Loucy (cell line): ENCODE results near the gene ILK.

Experiments
- H2AFZ ChIP-seq: fragments of 200-600 bp; sonication (generic); 2 replicates; pipeline ENCODE4 v1.6.0; 2016; ENCODE audit warnings: antibody characterized with exemption, mild to moderate bottlenecking, low read length, moderate library complexity
- H3F3A ChIP-seq: fragments of 200-600 bp; 2 replicates; pipeline ENCODE4 v1.6.0; 2016; ENCODE audit warnings: antibody characterized with exemption, low read depth, mild to moderate bottlenecking
- H3K27me3 ChIP-seq: fragments of 200-600 bp; sonication (generic); 2 replicates; pipeline ENCODE4 v1.6.1; 2014; ENCODE audit warnings: low read length, mild to moderate bottlenecking; ENCODE audit not compliant: insufficient read depth, poor library complexity, severe bottlenecking
- H3K36me3 ChIP-seq: fragments of 200-600 bp; sonication (generic); 2 replicates; pipeline ENCODE4 v1.6.1; 2016; ENCODE audit warnings: low read length; ENCODE audit not compliant: insufficient read depth
- H3K4me1 ChIP-seq: fragments of 200-600 bp; sonication (generic); 2 replicates; pipeline ENCODE4 v1.5.1; 2014; ENCODE audit warnings: low read length, mild to moderate bottlenecking; ENCODE audit not compliant: insufficient read depth, poor library complexity, severe bottlenecking
- H3K4me2 ChIP-seq: fragments of 200-600 bp; sonication (generic); 2 replicates; pipeline ENCODE4 v1.6.0; 2014; ENCODE audit warnings: antibody characterized with exemption, low read length, low read depth, mild to moderate bottlenecking; ENCODE audit not compliant: poor library complexity, severe bottlenecking
- H3K4me3 ChIP-seq: fragments of 200-600 bp; sonication (generic); 2 replicates; pipeline ENCODE4 v1.5.1; 2014; ENCODE audit warnings: low read length, mild to moderate bottlenecking, mixed read lengths; ENCODE audit not compliant: poor library complexity, severe bottlenecking
- H3K79me2 ChIP-seq: fragments of 200-600 bp; sonication (generic); 2 replicates; pipeline ENCODE4 v1.6.1; 2014; ENCODE audit warnings: low read length; ENCODE audit not compliant: insufficient read depth
- H3K9ac ChIP-seq: fragments of 200-600 bp; sonication (generic); 2 replicates; pipeline ENCODE4 v1.6.0; 2014; ENCODE audit warnings: mild to moderate bottlenecking, low read depth, low read length, moderate library complexity; ENCODE audit not compliant: poor library complexity, severe bottlenecking
- H3K9me2 ChIP-seq: fragments of 200-600 bp; sonication (generic); replicated peaks from 2 replicates; pipeline ENCODE4 v1.6.1; 2016; ENCODE audit warnings: low read depth, low read length, mixed read lengths
- H3K9me3 ChIP-seq: fragments of 200-600 bp; sonication (generic); 2 replicates; pipeline ENCODE4 v1.6.1; 2014; ENCODE audit warnings: mild to moderate bottlenecking, antibody characterized with exemption, low read length, low read depth; ENCODE audit not compliant: insufficient read depth
- H4K20me1 ChIP-seq: fragments of 200-600 bp; sonication (generic); 2 replicates; pipeline ENCODE4 v1.6.0; 2014; ENCODE audit warnings: antibody characterized with exemption, low read length, mild to moderate bottlenecking; ENCODE audit not compliant: insufficient read depth, poor library complexity, severe bottlenecking
- EZH2phosphoT487 ChIP-seq: fragments of 200-600 bp; IDR thresholded peaks from 2 replicates; pipeline ENCODE4 v1.6.1; 2018; ENCODE audit warnings: antibody characterized with exemption, mild to moderate bottlenecking, moderate library complexity, borderline replicate concordance
- TF ChIP-seq, protein P1 (sequence below): fragments of 200-600 bp; sonication (generic); conservative IDR thresholded peaks from 2 replicates; pipeline ENCODE4 v1.5.1; 2014; ENCODE audit warnings: mild to moderate bottlenecking, antibody characterized with exemption, low read length

Gene ILK

DNA sequence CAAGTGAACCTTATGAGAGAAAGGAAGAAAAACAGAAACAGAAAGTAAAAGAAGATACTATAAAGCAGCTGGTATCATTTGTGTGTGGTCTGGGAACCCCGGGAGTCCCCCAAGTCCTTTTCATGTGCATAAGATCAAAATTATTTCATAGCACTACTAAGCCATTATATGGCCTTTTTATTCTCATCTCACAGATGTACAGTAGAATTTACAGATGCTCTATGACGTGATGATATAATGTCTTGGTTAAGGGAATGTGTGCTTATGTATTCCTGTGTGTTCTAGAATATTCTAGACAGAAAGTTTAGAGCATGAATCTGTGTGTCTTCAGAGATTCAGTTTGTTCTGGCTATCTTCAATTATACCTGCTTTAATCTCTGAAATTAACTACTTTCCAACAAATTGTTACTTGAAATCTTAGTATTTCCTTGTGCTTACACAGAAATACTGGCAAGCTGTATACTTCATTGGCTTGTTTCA, 24.2 kb downstream of the ILK start:
- Histone ChIP-seq H3K27me3 (no peaks in the 10 kb centered on the region), H4K20me1 (no peaks in the 10 kb centered on the region), H3K4me2 (peak overlapping the region; percentile 17), H3K4me3 (no peak overlapping the region), H3K9me2 (no peaks in the 10 kb centered on the region), H3K4me1 (peaks cover 5% of the 10 kb centered on the region), H3K9me3 (no peaks in the 10 kb centered on the region), H3F3A (no peaks in the 10 kb centered on the region), H3K79me2 (no peaks in the 10 kb centered on the region), H3K36me3 (no peaks in the 10 kb centered on the region), H2AFZ (peak overlapping the region; percentile 54; the same call in 1 of the 2 replicates), H3K9ac (no peak overlapping the region)
- no peak for TF ChIP-seq EZH2phosphoT487
- TF ChIP-seq, protein P1, sequence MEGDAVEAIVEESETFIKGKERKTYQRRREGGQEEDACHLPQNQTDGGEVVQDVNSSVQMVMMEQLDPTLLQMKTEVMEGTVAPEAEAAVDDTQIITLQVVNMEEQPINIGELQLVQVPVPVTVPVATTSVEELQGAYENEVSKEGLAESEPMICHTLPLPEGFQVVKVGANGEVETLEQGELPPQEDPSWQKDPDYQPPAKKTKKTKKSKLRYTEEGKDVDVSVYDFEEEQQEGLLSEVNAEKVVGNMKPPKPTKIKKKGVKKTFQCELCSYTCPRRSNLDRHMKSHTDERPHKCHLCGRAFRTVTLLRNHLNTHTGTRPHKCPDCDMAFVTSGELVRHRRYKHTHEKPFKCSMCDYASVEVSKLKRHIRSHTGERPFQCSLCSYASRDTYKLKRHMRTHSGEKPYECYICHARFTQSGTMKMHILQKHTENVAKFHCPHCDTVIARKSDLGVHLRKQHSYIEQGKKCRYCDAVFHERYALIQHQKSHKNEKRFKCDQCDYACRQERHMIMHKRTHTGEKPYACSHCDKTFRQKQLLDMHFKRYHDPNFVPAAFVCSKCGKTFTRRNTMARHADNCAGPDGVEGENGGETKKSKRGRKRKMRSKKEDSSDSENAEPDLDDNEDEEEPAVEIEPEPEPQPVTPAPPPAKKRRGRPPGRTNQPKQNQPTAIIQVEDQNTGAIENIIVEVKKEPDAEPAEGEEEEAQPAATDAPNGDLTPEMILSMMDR = no peak

DNA sequence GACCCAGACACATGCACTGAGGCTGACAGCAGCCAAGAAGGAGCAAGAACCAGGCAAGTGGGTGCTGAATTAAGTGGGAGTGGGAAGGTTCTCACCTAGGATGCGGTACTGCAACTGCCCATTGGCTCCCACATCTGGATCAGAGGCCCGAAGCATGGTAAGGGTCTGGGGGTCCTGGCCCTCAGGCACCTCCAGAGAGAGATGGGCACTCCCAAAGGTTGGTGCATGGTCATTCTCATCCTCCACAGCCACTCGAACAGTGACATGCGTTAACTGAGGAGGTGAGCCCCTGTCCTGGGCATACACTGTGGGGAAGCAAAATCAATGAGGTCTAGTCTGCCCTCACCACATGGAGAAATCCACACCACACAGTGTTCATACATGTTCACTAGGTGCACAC, 25.0 kb downstream of the ILK start:
- Histone ChIP-seq H3K9me2 (no peaks in the 10 kb centered on the region), H3F3A (no peaks in the 10 kb centered on the region), H3K4me2 (no peak overlapping the region), H3K36me3 (no peaks in the 10 kb centered on the region), H3K27me3 (no peaks in the 10 kb centered on the region), H2AFZ (no peak overlapping the region), H3K4me3 (no peak overlapping the region), H3K9ac (no peak overlapping the region), H3K79me2 (no peaks in the 10 kb centered on the region), H4K20me1 (no peaks in the 10 kb centered on the region), H3K9me3 (no peaks in the 10 kb centered on the region), H3K4me1 (peaks cover 5% of the 10 kb centered on the region)
- TF ChIP-seq, protein P1 = no peak
- no peak for TF ChIP-seq EZH2phosphoT487

DNA sequence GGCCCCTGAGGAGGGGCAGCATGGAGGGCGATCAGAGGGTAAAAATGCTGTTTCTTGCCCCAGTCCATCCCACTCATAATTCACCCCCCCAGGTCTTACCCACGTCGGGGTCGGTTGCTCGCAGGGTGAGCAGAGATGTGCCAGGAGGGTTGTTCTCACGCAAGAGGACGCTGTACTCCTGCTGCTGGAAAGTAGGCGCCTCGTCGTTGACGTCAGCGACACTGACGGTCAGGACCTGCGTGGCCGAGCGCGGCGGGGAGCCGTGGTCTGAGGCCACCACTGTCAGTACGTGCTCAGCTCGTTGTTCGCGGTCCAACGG, 26.0 kb downstream of the ILK start:
- H3F3A ChIP-seq = no peaks in the 10 kb centered on the region
- H2AFZ ChIP-seq = no peak overlapping the region
- no peaks in the 10 kb centered on the region for H3K9me2 ChIP-seq
- no peak overlapping the region for H3K4me3 ChIP-seq
- H3K4me2 ChIP-seq = no peak overlapping the region
- H3K79me2 ChIP-seq = no peaks in the 10 kb centered on the region
- TF ChIP-seq EZH2phosphoT487 = no peak
- TF ChIP-seq, protein P1 = no peak
- H4K20me1 ChIP-seq = no peaks in the 10 kb centered on the region
- no peaks in the 10 kb centered on the region for H3K36me3 ChIP-seq
- H3K4me1 ChIP-seq = peaks cover 5% of the 10 kb centered on the region
- H3K9ac ChIP-seq = no peak overlapping the region
- no peaks in the 10 kb centered on the region for H3K9me3 ChIP-seq
- no peaks in the 10 kb centered on the region for H3K27me3 ChIP-seq
